ENCODE results near the gene LYST. TPM values are rescaled to one million over a fixed set of nuclear protein-coding genes. Genes with fewer than 3 reads are reported as not detected.

LYST gene
- polyA plus RNA-seq, 1 donor from 2014 or later: 23.4 TPM

DNA sequence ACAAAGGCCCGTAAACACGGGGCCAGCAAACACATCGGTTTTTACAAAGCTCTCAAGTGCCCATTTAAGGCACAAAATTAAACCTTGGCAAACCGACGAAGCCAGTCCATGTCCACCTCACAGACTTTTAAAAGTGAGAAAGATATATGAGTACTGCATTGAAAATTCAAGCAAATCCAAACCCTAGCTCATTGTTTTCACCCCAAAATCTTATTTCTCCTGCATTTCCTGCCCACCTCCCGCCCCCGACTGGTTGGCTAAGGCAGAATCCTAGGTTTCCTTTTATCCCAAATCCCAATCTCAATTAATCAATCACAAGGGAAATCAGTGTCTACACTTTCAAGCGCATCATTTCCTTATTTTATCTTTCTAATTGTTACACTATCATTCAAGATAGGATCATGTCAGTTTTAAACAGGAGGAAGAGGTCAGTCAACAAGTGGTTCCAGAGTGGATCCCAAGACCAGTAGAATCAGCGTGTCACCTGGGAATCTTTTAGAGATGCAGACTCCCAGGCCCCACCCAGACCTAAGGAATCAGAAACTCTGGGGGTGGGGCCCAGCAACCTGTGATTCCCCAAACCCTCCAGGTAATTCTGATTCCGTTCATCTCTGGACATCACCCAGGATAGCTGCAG lies 215.4 kb downstream of the LYST start:
- Histone ChIP-seq H3K9me2 (ENCODE audit: insufficient read depth, low read length) (no peaks in the 10 kb centered on the region), H3K4me3 (ENCODE audit: low read length) (peak overlapping the region; percentile 99), H3K9ac (ENCODE audit: low read length) (peak overlapping the region; percentile 76), H3F3A (ENCODE audit: insufficient read depth, low read length, poor library complexity, severe bottlenecking) (no peaks in the 10 kb centered on the region), H3K27me3 (ENCODE audit: insufficient read depth, low read depth, low read length) (peaks cover 12% of the 10 kb centered on the region), H3K79me2 (replicated peaks; ENCODE audit: insufficient read depth, low read length) (peaks cover 30% of the 10 kb centered on the region), H3K9me3 (ENCODE audit: low read length) (no peaks in the 10 kb centered on the region), H2AFZ (ENCODE audit: low read depth, low read length) (no peak overlapping the region), H3K27ac (ENCODE audit: low read length) (no peak overlapping the region), H3K36me3 (ENCODE audit: insufficient read depth, low read length) (no peaks in the 10 kb centered on the region), H4K20me1 (ENCODE audit: insufficient read depth) (no peaks in the 10 kb centered on the region), H3K4me2 (ENCODE audit: low read length) (no peak overlapping the region)
- TF ChIP-seq EP300 (conservative IDR thresholded peaks at IDR 0.05; ENCODE audit: poor library complexity, severe bottlenecking): no peak
- no peak for TF ChIP-seq RAD21 (conservative IDR thresholded peaks at IDR 0.05)
- TF ChIP-seq, protein P1, sequence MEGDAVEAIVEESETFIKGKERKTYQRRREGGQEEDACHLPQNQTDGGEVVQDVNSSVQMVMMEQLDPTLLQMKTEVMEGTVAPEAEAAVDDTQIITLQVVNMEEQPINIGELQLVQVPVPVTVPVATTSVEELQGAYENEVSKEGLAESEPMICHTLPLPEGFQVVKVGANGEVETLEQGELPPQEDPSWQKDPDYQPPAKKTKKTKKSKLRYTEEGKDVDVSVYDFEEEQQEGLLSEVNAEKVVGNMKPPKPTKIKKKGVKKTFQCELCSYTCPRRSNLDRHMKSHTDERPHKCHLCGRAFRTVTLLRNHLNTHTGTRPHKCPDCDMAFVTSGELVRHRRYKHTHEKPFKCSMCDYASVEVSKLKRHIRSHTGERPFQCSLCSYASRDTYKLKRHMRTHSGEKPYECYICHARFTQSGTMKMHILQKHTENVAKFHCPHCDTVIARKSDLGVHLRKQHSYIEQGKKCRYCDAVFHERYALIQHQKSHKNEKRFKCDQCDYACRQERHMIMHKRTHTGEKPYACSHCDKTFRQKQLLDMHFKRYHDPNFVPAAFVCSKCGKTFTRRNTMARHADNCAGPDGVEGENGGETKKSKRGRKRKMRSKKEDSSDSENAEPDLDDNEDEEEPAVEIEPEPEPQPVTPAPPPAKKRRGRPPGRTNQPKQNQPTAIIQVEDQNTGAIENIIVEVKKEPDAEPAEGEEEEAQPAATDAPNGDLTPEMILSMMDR (IDR thresholded peaks at IDR 0.05; ENCODE audit: poor library complexity, severe bottlenecking): no peak
- TF ChIP-seq, protein P2, sequence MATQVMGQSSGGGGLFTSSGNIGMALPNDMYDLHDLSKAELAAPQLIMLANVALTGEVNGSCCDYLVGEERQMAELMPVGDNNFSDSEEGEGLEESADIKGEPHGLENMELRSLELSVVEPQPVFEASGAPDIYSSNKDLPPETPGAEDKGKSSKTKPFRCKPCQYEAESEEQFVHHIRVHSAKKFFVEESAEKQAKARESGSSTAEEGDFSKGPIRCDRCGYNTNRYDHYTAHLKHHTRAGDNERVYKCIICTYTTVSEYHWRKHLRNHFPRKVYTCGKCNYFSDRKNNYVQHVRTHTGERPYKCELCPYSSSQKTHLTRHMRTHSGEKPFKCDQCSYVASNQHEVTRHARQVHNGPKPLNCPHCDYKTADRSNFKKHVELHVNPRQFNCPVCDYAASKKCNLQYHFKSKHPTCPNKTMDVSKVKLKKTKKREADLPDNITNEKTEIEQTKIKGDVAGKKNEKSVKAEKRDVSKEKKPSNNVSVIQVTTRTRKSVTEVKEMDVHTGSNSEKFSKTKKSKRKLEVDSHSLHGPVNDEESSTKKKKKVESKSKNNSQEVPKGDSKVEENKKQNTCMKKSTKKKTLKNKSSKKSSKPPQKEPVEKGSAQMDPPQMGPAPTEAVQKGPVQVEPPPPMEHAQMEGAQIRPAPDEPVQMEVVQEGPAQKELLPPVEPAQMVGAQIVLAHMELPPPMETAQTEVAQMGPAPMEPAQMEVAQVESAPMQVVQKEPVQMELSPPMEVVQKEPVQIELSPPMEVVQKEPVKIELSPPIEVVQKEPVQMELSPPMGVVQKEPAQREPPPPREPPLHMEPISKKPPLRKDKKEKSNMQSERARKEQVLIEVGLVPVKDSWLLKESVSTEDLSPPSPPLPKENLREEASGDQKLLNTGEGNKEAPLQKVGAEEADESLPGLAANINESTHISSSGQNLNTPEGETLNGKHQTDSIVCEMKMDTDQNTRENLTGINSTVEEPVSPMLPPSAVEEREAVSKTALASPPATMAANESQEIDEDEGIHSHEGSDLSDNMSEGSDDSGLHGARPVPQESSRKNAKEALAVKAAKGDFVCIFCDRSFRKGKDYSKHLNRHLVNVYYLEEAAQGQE (IDR thresholded peaks at IDR 0.05; ENCODE audit: borderline replicate concordance): no peak
- no peak for TF ChIP-seq POLR2AphosphoS5 (IDR thresholded peaks at IDR 0.05)
- no peak for TF ChIP-seq SMC3 (conservative IDR thresholded peaks at IDR 0.05; ENCODE audit: poor library complexity)
- TF ChIP-seq EZH2 (IDR thresholded peaks at IDR 0.05; ENCODE audit: borderline replicate concordance, insufficient read depth, low read length, poor library complexity, severe bottlenecking): no peak

DNA sequence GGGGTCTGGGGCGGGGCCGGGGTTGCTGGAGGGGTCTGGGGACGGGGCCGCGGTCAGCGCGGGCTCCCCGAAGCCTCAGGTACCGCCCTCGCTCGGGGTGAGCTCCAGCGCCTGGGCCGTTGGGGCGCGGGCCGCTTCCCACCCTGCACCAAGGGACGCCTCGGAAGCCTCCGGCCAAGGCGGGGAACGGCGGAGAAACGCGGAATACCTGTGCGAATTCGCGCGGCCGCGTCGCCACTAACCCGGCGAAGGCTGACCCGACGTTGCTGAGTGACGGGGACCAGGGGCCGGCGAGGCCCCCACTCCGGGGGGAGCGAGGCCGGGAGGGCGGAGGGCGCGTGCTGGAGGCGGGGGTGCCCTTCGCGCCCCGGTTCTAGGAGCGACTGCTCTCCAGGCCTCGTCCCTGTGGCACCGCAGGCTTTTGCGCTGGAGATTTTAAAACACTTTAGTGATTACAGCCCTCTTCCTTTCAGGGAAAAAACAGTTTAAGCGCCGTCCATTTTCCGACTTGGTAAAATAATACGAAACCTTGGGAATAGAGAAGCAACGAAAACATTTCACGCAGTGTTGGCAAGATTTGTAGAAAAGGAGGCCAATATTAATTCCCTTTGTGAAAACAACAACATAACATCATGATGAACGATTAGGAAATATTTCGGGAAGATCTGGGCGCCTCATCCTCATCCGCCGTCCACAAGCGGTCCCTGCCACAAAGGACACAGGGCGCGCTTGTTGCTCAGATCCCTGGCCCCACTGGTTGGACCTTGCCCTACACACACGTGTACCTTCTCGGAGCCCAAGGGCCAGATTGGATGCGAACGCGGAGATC lies 216.2 kb downstream of the LYST start:
- H3F3A ChIP-seq (ENCODE audit: insufficient read depth, low read length, poor library complexity, severe bottlenecking): no peaks in the 10 kb centered on the region
- H2AFZ ChIP-seq (ENCODE audit: low read depth, low read length): peak overlapping the region; percentile 57
- peaks cover 35% of the 10 kb centered on the region for H3K79me2 ChIP-seq (replicated peaks; ENCODE audit: insufficient read depth, low read length)
- H3K36me3 ChIP-seq (ENCODE audit: insufficient read depth, low read length): no peaks in the 10 kb centered on the region
- peaks cover 12% of the 10 kb centered on the region for H3K27me3 ChIP-seq (ENCODE audit: insufficient read depth, low read depth, low read length)
- TF ChIP-seq MXI1 (conservative IDR thresholded peaks at IDR 0.05; ENCODE audit: poor library complexity, severe bottlenecking) (no peak), POLR2AphosphoS5 (IDR thresholded peaks at IDR 0.05) (peak; percentile 32), RAD21 (conservative IDR thresholded peaks at IDR 0.05) (peak; percentile 14), TAF1 (IDR thresholded peaks at IDR 0.05; ENCODE audit: low read depth) (peak; percentile 26), EZH2 (IDR thresholded peaks at IDR 0.05; ENCODE audit: borderline replicate concordance, insufficient read depth, low read length, poor library complexity, severe bottlenecking) (no peak)
- TF ChIP-seq, protein P1 (IDR thresholded peaks at IDR 0.05; ENCODE audit: poor library complexity, severe bottlenecking): no peak
- peak overlapping the region; percentile 76 for H3K9ac ChIP-seq (ENCODE audit: low read length)
- peak overlapping the region; percentile 38 for H3K4me2 ChIP-seq (ENCODE audit: low read length)
- H4K20me1 ChIP-seq (ENCODE audit: insufficient read depth): no peaks in the 10 kb centered on the region
- peak overlapping the region; percentile 99 for H3K4me3 ChIP-seq (ENCODE audit: low read length)
- no peaks in the 10 kb centered on the region for H3K9me2 ChIP-seq (ENCODE audit: insufficient read depth, low read length)
- no peaks in the 10 kb centered on the region for H3K9me3 ChIP-seq (ENCODE audit: low read length)
- peak overlapping the region; percentile 45 for H3K27ac ChIP-seq (ENCODE audit: low read length)

Data from neural cell (in vitro differentiated cells).